B cell (primary cell): Measurements from ENCODE around the gene WNT1. TPM values are rescaled to one million over a fixed set of nuclear protein-coding genes. Genes with fewer than 3 reads are reported as not detected.

Experiments
- ATAC-seq: fragments of 200-7000 bp; cut with Tn5 transposase; one replicate; pipeline ENCODE4 v1.10.0; 2021; ENCODE audit warnings: low read depth, mild to moderate bottlenecking, moderate number of reproducible peaks, moderate library complexity
- CTCF ChIA-PET: fragments of 350-600 bp; sonication (Branson Sonifier 250); formaldehyde crosslinking; loops from one replicate; lab custom pipeline; 2021; ENCODE audit warnings: antibody characterized with exemption, inconsistent platforms; lab: Charles Lee
- POLR2A ChIA-PET: fragments of 350-600 bp; sonication (Branson Sonifier 250); formaldehyde crosslinking; loops from one replicate; lab custom pipeline; 2021; ENCODE audit warnings: antibody characterized with exemption; lab: Charles Lee
- DNase-seq: peaks from one replicate; pipeline ENCODE4 v3.0.0; 2013
- H2AFZ ChIP-seq: 2 replicates; pipeline ENCODE4 v1.6.1; 2012; ENCODE audit warnings: mild to moderate bottlenecking, low read depth, low read length; ENCODE audit not compliant: insufficient read depth, poor library complexity, severe bottlenecking
- H3K27ac ChIP-seq, 2 donors: 1 replicate in 1 of 2; 2 replicates in 1 of 2; pipeline ENCODE4 v1.5.1; 2012 to 2013; ENCODE audit warnings: low read length in 2 of 2, mild to moderate bottlenecking in 2 of 2, moderate library complexity in 1 of 2
- H3K27me3 ChIP-seq, 4 experiments: fragments of 200-600 bp in 1 of 4; sonication (generic) in 1 of 4; replicated peaks in 1 of 4; 1 replicate in 2 of 4; 2 replicates in 2 of 4; pipeline versions ENCODE4 v1.6.1 to v1.7.0; 2013 to 2016; ENCODE audit warnings: low read length in 3 of 4, mild to moderate bottlenecking in 2 of 4, mixed read lengths in 1 of 4, moderate library complexity in 1 of 4; ENCODE audit not compliant: insufficient read depth in 4 of 4, control insufficient read depth in 3 of 4; ENCODE audit errors: control extremely low read depth in 1 of 4
- H3K36me3 ChIP-seq, 2 experiments: replicated peaks in 1 of 2; 1 replicate in 1 of 2; 2 replicates in 1 of 2; pipeline versions ENCODE4 v1.6.1 to v1.7.1; 2013; ENCODE audit warnings: low read length in 1 of 2; ENCODE audit not compliant: insufficient read depth in 2 of 2, control insufficient read depth in 1 of 2; ENCODE audit errors: control extremely low read depth in 1 of 2, extremely low read depth in 1 of 2
- H3K4me1 ChIP-seq, 2 donors: fragments of 200-600 bp in 1 of 2; sonication (generic) in 1 of 2; 1 replicate in 1 of 2; 2 replicates in 1 of 2; pipeline versions ENCODE4 v1.5.1 to v1.6.1; 2013 to 2017; ENCODE audit warnings: low read length in 2 of 2; ENCODE audit not compliant: control insufficient read depth in 2 of 2, insufficient read depth in 2 of 2
- H3K4me2 ChIP-seq: replicated peaks from 2 replicates; pipeline ENCODE3; 2012; ENCODE audit warnings: mild to moderate bottlenecking, low read depth, low read length; ENCODE audit not compliant: poor library complexity, severe bottlenecking
- H3K4me3 ChIP-seq, 5 experiments: fragments of 200-600 bp in 1 of 5; sonication (generic) in 1 of 5; 1 replicate in 3 of 5; 2 replicates in 2 of 5; pipeline versions ENCODE4 v1.5.1 to v1.7.0; 2011 to 2016; ENCODE audit warnings: low read length in 4 of 5, mild to moderate bottlenecking in 4 of 5, low read depth in 2 of 5, control low read depth in 1 of 5, moderate library complexity in 1 of 5; ENCODE audit not compliant: insufficient read depth in 1 of 5; ENCODE audit errors: control extremely low read depth in 1 of 5, extremely low read depth in 1 of 5
- H3K79me2 ChIP-seq: fragments of 200-600 bp; sonication (generic); one replicate; pipeline ENCODE4 v1.6.0; 2016; ENCODE audit warnings: low read length; ENCODE audit not compliant: control insufficient read depth, insufficient read depth
- H3K9ac ChIP-seq: fragments of 200-600 bp; sonication (generic); 2 replicates; pipeline ENCODE4 v1.6.1; 2017; ENCODE audit warnings: mild to moderate bottlenecking, low read length, moderate library complexity
- H3K9me3 ChIP-seq, 3 donors: one replicate each; pipeline versions ENCODE4 v1.6.1 to v1.7.1; 2013; ENCODE audit warnings: low read length in 2 of 3; ENCODE audit not compliant: control insufficient read depth in 2 of 3, insufficient read depth in 1 of 3; ENCODE audit errors: control extremely low read depth in 1 of 3
- H4K20me1 ChIP-seq: 2 replicates; pipeline ENCODE4 v1.6.0; 2012; ENCODE audit warnings: mild to moderate bottlenecking, low read length; ENCODE audit not compliant: insufficient read depth, control insufficient read depth, poor library complexity, severe bottlenecking
- H3K27ac Mint-ChIP-seq: one replicate; pipeline ENCODE4 v1.8.0; 2021; ENCODE audit warnings: mixed read lengths
- H3K27me3 Mint-ChIP-seq: one replicate; pipeline ENCODE4 v1.8.0; 2021; ENCODE audit warnings: mixed read lengths
- H3K4me1 Mint-ChIP-seq: one replicate; pipeline ENCODE4 v1.8.0; 2021; ENCODE audit warnings: mixed read lengths
- H3K4me3 Mint-ChIP-seq: one replicate; pipeline ENCODE4 v1.8.0; 2021; ENCODE audit warnings: mixed read lengths
- H3K9me3 Mint-ChIP-seq: one replicate; pipeline ENCODE4 v1.8.0; 2022; ENCODE audit warnings: mixed read lengths; ENCODE audit not compliant: insufficient read depth
- EZH2 ChIP-seq: IDR thresholded peaks from 2 replicates; pipeline ENCODE4 v1.6.1; 2012; ENCODE audit warnings: borderline replicate concordance, low read depth, mild to moderate bottlenecking, moderate library complexity, low read length; ENCODE audit not compliant: insufficient read depth, poor library complexity, severe bottlenecking
- WGBS: methylation state at CpG from one replicate; pipeline ENCODE4 v1.1.5; 2013; ENCODE audit warnings: missing lambda C conversion rate; ENCODE audit not compliant: insufficient coverage; 5-methylcytosine and 5-hydroxymethylcytosine counted together
- intact Hi-C: fragments of 100-400 bp; cut with micrococcal nuclease; formaldehyde crosslinking; loops from one replicate; pipeline ENCODE4 v1.10.0; 2022
- polyA plus RNA-seq: library from polyadenylated mRNA; depleted of rRNA; stranded (reverse); fragments of >200 nt; gene quantifications from 2 replicates; pipeline ENCODE4 v1.2.3, GENCODE V29; 2012
- total RNA-seq, 2 donors: library from RNA; stranded (reverse); fragments of 120-200 nt in 1 of 2; gene quantifications; 1 replicate in 1 of 2; 2 replicates in 1 of 2; pipeline versions ENCODE4 v1.2.3 to v1.2.4, GENCODE V29; 2013 to 2022
- TF ChIP-seq, protein P1 (sequence below): fragments of 200-600 bp; IDR thresholded peaks from one replicate; pipeline ENCODE4 v1.8.0; 2022; ENCODE audit warnings: antibody characterized with exemption, mild to moderate bottlenecking

The WNT1 gene
- total and polyA plus RNA-seq, 2 donors (not counting 1 experiment from before 2014, with no cell fraction given): 0.55 TPM; not detected in 1

DNA sequence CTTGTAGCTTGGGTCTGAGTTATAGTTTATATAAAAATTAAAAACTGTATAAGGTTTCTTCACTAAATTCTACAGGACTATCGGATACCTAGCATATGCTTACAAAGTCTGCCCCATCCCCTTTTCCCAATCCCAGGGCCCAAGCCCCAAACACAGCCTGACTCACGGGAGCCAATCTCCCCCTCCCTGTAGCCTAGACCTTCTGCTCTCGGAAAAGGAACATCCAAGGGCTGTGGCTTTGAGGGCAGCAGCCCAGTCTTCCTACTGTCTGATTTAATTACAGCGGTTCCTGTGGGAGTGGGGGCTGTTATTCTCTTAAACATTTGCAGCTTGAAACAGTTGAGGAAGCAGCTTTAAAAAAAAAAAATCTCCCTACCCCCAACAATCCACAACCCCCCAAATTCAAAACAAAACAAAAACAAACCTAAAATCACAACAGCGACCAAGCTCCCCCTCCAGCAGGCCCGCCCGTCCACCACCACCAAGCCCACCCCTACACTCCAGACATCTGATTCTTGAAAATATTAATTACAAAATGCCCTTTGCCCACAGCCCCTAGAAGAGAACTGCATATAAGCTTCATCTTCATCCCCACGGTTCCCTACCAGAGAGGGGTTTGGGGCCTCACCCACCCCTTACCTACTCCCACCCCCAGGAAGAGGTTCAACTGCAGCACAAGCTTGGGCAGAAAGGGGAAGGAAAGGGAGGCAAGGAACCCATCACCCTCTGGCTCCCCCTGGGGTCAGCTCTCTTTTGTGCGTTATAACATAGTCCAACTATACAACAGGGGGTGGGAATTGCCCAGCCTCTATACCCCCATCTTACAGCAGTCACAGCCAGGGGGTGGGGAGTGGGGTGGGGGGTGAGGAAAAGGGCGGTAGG is 41.6 kb downstream of the WNT1 start:
- Mint-ChIP-seq H3K4me1 (peaks cover 27% of the 10 kb centered on the region), H3K9me3 (no peaks in the 10 kb centered on the region), H3K4me3 (peak overlapping the region; percentile 91), H3K27ac (peak overlapping the region; percentile 90), H3K27me3 (no peaks in the 10 kb centered on the region)
- ATAC-seq: no peak
- H2AFZ ChIP-seq: peak overlapping the region; percentile 67
- peaks cover 37% of the 10 kb centered on the region for H3K79me2 ChIP-seq
- peak overlapping the region; percentile 85 for H3K4me2 ChIP-seq
- intact Hi-C loops: loop anchor here (2.0 kb wide), 1 partner anchor 347 kb away; the partner anchor contains the start of gene SPATS2
- peak overlapping the region; percentile 91 for H3K9ac ChIP-seq
- H3K36me3 ChIP-seq: peaks cover 0 to 38% of the 10 kb centered on the region in 2 experiments
- H3K27ac ChIP-seq: peak overlapping the region; percentile 95 to 99
- WGBS: 35% methylated on average over 4 of the region's 10 CpGs
- ChIA-PET POLR2A (interaction anchor here (0.7 to 1.9 kb wide), 6 partner anchors 8 to 111 kb away, joined by 3 to 19 read pairs (median 4); partner anchors contain the start of gene TUBA1B), CTCF (interaction anchor here (0.6 to 3.2 kb wide), 16 partner anchors 10 to 166 kb away, joined by 3 to 27 read pairs (median 4); partner anchors contain the start of genes FKBP11 and LMBR1L)
- TF ChIP-seq, protein P1, sequence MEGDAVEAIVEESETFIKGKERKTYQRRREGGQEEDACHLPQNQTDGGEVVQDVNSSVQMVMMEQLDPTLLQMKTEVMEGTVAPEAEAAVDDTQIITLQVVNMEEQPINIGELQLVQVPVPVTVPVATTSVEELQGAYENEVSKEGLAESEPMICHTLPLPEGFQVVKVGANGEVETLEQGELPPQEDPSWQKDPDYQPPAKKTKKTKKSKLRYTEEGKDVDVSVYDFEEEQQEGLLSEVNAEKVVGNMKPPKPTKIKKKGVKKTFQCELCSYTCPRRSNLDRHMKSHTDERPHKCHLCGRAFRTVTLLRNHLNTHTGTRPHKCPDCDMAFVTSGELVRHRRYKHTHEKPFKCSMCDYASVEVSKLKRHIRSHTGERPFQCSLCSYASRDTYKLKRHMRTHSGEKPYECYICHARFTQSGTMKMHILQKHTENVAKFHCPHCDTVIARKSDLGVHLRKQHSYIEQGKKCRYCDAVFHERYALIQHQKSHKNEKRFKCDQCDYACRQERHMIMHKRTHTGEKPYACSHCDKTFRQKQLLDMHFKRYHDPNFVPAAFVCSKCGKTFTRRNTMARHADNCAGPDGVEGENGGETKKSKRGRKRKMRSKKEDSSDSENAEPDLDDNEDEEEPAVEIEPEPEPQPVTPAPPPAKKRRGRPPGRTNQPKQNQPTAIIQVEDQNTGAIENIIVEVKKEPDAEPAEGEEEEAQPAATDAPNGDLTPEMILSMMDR: peak; percentile 33
- no peak for TF ChIP-seq EZH2
- no peaks in the 10 kb centered on the region for H3K9me3 ChIP-seq
- H3K27me3 ChIP-seq: no peaks in the 10 kb centered on the region
- peak overlapping the region in 3 of 5 experiments; percentile 79 to 88 (median 86) for H3K4me3 ChIP-seq
- peaks cover 18 to 21% of the 10 kb centered on the region in 2 donors for H3K4me1 ChIP-seq
- peak; percentile 67 for DNase-seq
- H4K20me1 ChIP-seq: peaks cover 5% of the 10 kb centered on the region
